Fibroblast of villous mesenchyme (primary cell): ENCODE measurements around the gene MACROD1. TPM values are rescaled to one million over a fixed set of nuclear protein-coding genes. Genes with fewer than 3 reads are reported as not detected.
A peak's percentile ranks its signal among the peaks of the same experiment; 100 is the strongest.

ENCODE experiments used
- DNase-seq: peaks from one replicate; pipeline ENCODE4 v3.0.0-alpha.2; 2010; ENCODE audit warnings: low read depth
- H3K4me3 ChIP-seq: 2 replicates; pipeline ENCODE4 v1.5.1; 2011; ENCODE audit warnings: low read depth, mild to moderate bottlenecking, low read length
- CTCF ChIP-seq: IDR thresholded peaks from 2 replicates; pipeline ENCODE4 v1.5.1; 2012; ENCODE audit warnings: low read depth, mild to moderate bottlenecking, low read length; ENCODE audit not compliant: insufficient read depth
- total RNA-seq: library from RNA; depleted of rRNA; stranded (reverse); fragments of >200 nt; gene quantifications from 2 replicates; pipeline ENCODE4 v1.2.3, GENCODE V29; 2012

The MACROD1 gene
- total RNA-seq, 1 donor: 8.6 TPM

GRCh38 chr11:64124147-64124546, 41.8 kb downstream of the MACROD1 start:
- DNase-seq: no peak
- H3K4me3 ChIP-seq: no peak overlapping the region
- TF ChIP-seq CTCF: no peak

GRCh38 chr11:64123679-64124078, 42.2 kb downstream of the MACROD1 start:
- no peak for DNase-seq
- TF ChIP-seq CTCF: no peak
- no peak overlapping the region for H3K4me3 ChIP-seq

GRCh38 chr11:64122411-64123410, 43.2 kb downstream of the MACROD1 start:
- DNase-seq: no peak
- no peak for TF ChIP-seq CTCF
- H3K4me3 ChIP-seq: no peak overlapping the region

GRCh38 chr11:64121663-64122410, 44.1 kb downstream of the MACROD1 start:
- peak; percentile 92 for DNase-seq
- H3K4me3 ChIP-seq: no peak overlapping the region
- no peak for TF ChIP-seq CTCF

GRCh38 chr11:64120951-64121569, 44.9 kb downstream of the MACROD1 start:
- peak; percentile 34 for DNase-seq
- no peak overlapping the region for H3K4me3 ChIP-seq
- TF ChIP-seq CTCF: no peak

GRCh38 chr11:64119700-64120099, 46.2 kb downstream of the MACROD1 start:
- H3K4me3 ChIP-seq: no peak overlapping the region
- TF ChIP-seq CTCF: no peak
- no peak for DNase-seq
